ENCODE results near the gene PRDM1. TPM values are rescaled to one million over a fixed set of nuclear protein-coding genes. Genes with fewer than 3 reads are reported as not detected.
A peak's percentile ranks its signal among the peaks of the same experiment; 100 is the strongest.

The PRDM1 gene
- total RNA-seq, 1 experiment from 2014 or later = 2.6 TPM

DNA sequence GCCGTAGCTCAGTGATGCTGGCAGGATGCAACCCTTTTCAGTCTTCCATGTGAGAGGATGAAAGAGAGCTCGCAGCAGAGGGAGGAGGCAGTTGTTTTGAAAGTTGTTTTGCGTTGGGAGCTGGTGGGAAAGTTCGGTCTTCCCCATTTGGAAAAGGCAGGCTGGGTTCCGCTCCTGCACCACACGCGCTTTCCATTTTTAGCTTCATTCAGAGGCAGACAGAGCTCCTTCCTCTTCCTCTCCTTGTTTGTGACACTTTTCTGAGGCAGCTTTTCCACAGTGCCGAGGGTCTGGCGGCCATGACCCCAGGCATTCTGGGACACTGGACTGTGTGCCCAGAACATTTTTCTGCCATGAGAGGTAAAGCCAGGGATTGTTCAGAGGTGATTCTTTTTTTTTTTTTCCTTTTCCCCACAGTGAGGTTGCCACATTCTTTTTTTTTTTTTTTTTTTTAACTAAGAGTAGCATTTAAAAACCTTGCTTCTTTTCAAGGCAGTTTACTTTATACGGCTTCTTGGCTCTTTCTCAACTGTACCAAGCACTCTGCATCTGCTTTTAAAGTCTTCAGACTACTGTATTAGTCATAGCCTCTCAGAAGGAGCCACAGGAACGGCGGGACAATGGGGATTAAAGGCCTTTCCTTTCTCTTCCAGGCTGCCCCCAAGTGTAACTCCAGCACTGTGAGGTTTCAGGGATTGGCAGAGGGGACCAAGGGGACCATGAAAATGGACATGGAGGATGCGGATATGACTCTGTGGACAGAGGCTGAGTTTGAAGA is 1.6 kb downstream of the PRDM1 start:
- Histone ChIP-seq H2AFZ (peak overlapping the region; percentile 98), H3K9me3 (ENCODE audit: insufficient read depth, low read depth) (no peaks in the 10 kb centered on the region), H3F3A (ENCODE audit: insufficient read depth, low read depth) (peaks cover 23% of the 10 kb centered on the region), H4K20me1 (ENCODE audit: insufficient read depth) (no peaks in the 10 kb centered on the region), H3K4me3 (peak overlapping the region; percentile 78), H3K4me2 (peak overlapping the region; percentile 96), H3K9me2 (ENCODE audit: insufficient read depth) (no peaks in the 10 kb centered on the region), H3K79me2 (ENCODE audit: low read depth) (peaks cover 10% of the 10 kb centered on the region; the same call in 1 of the 2 replicates), H3K27me3 (ENCODE audit: insufficient read depth, low read depth) (no peaks in the 10 kb centered on the region), H3K4me1 (replicated peaks; ENCODE audit: insufficient read depth) (peaks cover 43% of the 10 kb centered on the region), H3K36me3 (ENCODE audit: low read depth) (no peaks in the 10 kb centered on the region), H3K27ac (0 out of 2 replicates have a peak overlapping the region, but pooled peaks have one; percentile 19)
- ChIA-PET POLR2A (ENCODE audit: unreplicated experiment) (interaction anchor here (0.6 to 0.7 kb wide), 2 partner anchors 56 to 111 kb away, joined by 5 to 16 read pairs; no protein-coding TSS in a partner anchor), CTCF (interaction anchor here (0.6 kb wide), 1 partner anchor 192 kb away, joined by 3 read pairs; no protein-coding TSS in a partner anchor)
- intact Hi-C loops (cut with micrococcal nuclease; ENCODE audit: unreplicated experiment) = loop anchor here (2.0 to 5.0 kb wide), 4 partner anchors 275 to 655 kb away; no protein-coding TSS in a partner anchor
- BruUV-seq (replicated peaks) = no TSS peak
- TF ChIP-seq, protein P1, sequence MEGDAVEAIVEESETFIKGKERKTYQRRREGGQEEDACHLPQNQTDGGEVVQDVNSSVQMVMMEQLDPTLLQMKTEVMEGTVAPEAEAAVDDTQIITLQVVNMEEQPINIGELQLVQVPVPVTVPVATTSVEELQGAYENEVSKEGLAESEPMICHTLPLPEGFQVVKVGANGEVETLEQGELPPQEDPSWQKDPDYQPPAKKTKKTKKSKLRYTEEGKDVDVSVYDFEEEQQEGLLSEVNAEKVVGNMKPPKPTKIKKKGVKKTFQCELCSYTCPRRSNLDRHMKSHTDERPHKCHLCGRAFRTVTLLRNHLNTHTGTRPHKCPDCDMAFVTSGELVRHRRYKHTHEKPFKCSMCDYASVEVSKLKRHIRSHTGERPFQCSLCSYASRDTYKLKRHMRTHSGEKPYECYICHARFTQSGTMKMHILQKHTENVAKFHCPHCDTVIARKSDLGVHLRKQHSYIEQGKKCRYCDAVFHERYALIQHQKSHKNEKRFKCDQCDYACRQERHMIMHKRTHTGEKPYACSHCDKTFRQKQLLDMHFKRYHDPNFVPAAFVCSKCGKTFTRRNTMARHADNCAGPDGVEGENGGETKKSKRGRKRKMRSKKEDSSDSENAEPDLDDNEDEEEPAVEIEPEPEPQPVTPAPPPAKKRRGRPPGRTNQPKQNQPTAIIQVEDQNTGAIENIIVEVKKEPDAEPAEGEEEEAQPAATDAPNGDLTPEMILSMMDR (conservative IDR thresholded peaks at IDR 0.05) = no peak
- no peak for TF ChIP-seq EZH2 (IDR thresholded peaks at IDR 0.05; ENCODE audit: low read depth)
- DNase-seq = peak; percentile 17 to 55

DNA sequence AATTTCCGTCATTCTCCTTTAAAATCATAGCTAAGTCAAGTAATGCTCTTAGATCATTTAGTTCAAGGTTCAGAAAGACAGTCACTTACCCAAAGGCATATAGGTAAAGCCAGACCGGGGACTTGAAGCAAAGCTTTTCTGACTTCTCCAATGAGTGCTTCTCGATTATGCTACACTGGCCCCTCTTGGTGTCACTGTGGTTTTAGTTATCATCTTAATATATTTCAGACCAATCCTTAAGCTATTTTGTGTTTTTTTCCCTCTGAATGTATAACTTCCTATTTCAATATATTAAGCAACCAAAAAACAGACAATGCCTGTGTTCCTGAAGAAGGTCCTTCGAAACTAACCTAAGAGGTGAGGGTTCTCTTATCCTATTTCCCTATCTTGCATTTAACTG is 3.9 kb downstream of the PRDM1 start:
- no peaks in the 10 kb centered on the region for H4K20me1 ChIP-seq (ENCODE audit: insufficient read depth)
- POLR2A ChIA-PET (ENCODE audit: unreplicated experiment) = interaction anchor here (0.5 to 0.6 kb wide), 2 partner anchors 46 to 176 kb away, joined by 8 to 9 read pairs; no protein-coding TSS in a partner anchor
- intact Hi-C loops (cut with micrococcal nuclease; ENCODE audit: unreplicated experiment) = loop anchor here (1.0 to 10.0 kb wide), 2 partner anchors 133 to 215 kb away; no protein-coding TSS in a partner anchor
- peaks cover 10% of the 10 kb centered on the region; the same call in 1 of the 2 replicates for H3K79me2 ChIP-seq (ENCODE audit: low read depth)
- H2AFZ ChIP-seq = no peak overlapping the region
- H3K27ac ChIP-seq = no peak overlapping the region
- TF ChIP-seq EZH2 (IDR thresholded peaks at IDR 0.05; ENCODE audit: low read depth) = no peak
- TF ChIP-seq, protein P1 (conservative IDR thresholded peaks at IDR 0.05) = no peak
- H3F3A ChIP-seq (ENCODE audit: insufficient read depth, low read depth) = peaks cover 19% of the 10 kb centered on the region
- no peaks in the 10 kb centered on the region for H3K36me3 ChIP-seq (ENCODE audit: low read depth)
- no peaks in the 10 kb centered on the region for H3K27me3 ChIP-seq (ENCODE audit: insufficient read depth, low read depth)
- no peak overlapping the region for H3K4me3 ChIP-seq
- H3K4me1 ChIP-seq (replicated peaks; ENCODE audit: insufficient read depth) = peaks cover 32% of the 10 kb centered on the region
- no peaks in the 10 kb centered on the region; the same call in 1 of the 2 replicates for H3K9me2 ChIP-seq (ENCODE audit: insufficient read depth)
- no peaks in the 10 kb centered on the region for H3K9me3 ChIP-seq (ENCODE audit: insufficient read depth, low read depth)
- DNase-seq = no peak
- BruUV-seq (replicated peaks) = no TSS peak
- CTCF ChIA-PET = interaction anchor here (0.6 to 1.3 kb wide), 6 partner anchors 9 to 658 kb away, joined by 3 to 11 read pairs (median 4); no protein-coding TSS in a partner anchor
- 0 out of 2 replicates have a peak overlapping the region, but pooled peaks have one; percentile 1 for H3K4me2 ChIP-seq

DNA sequence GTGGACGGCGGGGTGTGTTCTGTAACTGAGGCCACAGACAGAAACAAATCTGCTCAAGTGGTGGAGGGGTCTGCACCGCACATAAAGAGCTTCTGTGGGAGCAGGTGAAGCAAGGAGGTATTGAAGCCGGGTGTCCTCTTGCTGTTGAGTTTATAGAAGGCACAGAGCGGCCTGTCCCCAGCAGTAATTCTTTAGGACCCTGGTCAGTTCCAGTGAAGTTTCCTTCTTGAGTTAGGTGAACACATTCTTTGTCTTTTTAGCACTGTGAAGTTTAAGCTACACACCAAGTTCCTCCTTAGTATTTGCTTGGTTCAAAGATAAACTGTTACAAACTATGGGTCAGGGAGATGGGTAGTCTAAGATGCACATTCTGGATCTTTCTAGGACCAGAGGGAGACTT is 6.1 kb downstream of the PRDM1 start:
- H3K79me2 ChIP-seq (ENCODE audit: low read depth) = peaks cover 3% of the 10 kb centered on the region; the same call in 1 of the 2 replicates
- peaks cover 24% of the 10 kb centered on the region for H3K4me1 ChIP-seq (replicated peaks; ENCODE audit: insufficient read depth)
- no peak overlapping the region for H3K4me3 ChIP-seq
- intact Hi-C loops (cut with micrococcal nuclease; ENCODE audit: unreplicated experiment) = loop anchor here (10.0 kb wide), 1 partner anchor 213 kb away; no protein-coding TSS in a partner anchor
- peaks cover 8% of the 10 kb centered on the region; the same call in 1 of the 2 replicates for H3F3A ChIP-seq (ENCODE audit: insufficient read depth, low read depth)
- H3K36me3 ChIP-seq (ENCODE audit: low read depth) = no peaks in the 10 kb centered on the region
- H3K4me2 ChIP-seq = no peak overlapping the region
- H3K9me2 ChIP-seq (ENCODE audit: insufficient read depth) = no peaks in the 10 kb centered on the region; the same call in 1 of the 2 replicates
- H3K9me3 ChIP-seq (ENCODE audit: insufficient read depth, low read depth) = no peaks in the 10 kb centered on the region
- no peak for TF ChIP-seq EZH2 (IDR thresholded peaks at IDR 0.05; ENCODE audit: low read depth)
- TF ChIP-seq, protein P1 (conservative IDR thresholded peaks at IDR 0.05) = no peak
- H2AFZ ChIP-seq = no peak overlapping the region
- no TSS peak for BruUV-seq (replicated peaks)
- no peak overlapping the region for H3K27ac ChIP-seq
- H4K20me1 ChIP-seq (ENCODE audit: insufficient read depth) = no peaks in the 10 kb centered on the region
- H3K27me3 ChIP-seq (ENCODE audit: insufficient read depth, low read depth) = no peaks in the 10 kb centered on the region
- CTCF ChIA-PET = interaction anchor here (0.5 to 0.9 kb wide), 2 partner anchors 131 to 660 kb away, joined by 4 to 8 read pairs; no protein-coding TSS in a partner anchor
- POLR2A ChIA-PET (ENCODE audit: unreplicated experiment) = interaction anchor here (0.5 kb wide), 1 partner anchor 28 kb away, joined by 3 read pairs; no protein-coding TSS in a partner anchor
- no peak for DNase-seq
